Tibial artery (tissue), 4 donors: ENCODE measurements around the gene TAC4.
"Not testable (repeated sequence)": the region's sequence is repeated elsewhere in the genome, so short reads cannot be mapped to it uniquely, and the experiment has no call there.

ENCODE experiments used
- DNase-seq, 2 donors: peaks; one replicate each; pipeline ENCODE4 v3.0.0-alpha.2; 2019
- H3K27ac ChIP-seq, 2 donors: fragments of 200-600 bp; sonication (generic) in 1 of 2; 1 replicate in 1 of 2; 2 replicates in 1 of 2; pipeline ENCODE4 v1.5.1; 2018 to 2019; ENCODE audit warnings: mild to moderate bottlenecking in 1 of 2
- H3K27me3 ChIP-seq, 2 donors: fragments of 200-600 bp; sonication (generic) in 1 of 2; one replicate each; pipeline versions ENCODE4 v1.5.1 to v1.6.0; 2016 to 2019
- H3K36me3 ChIP-seq, 3 donors: fragments of 200-600 bp; sonication (generic) in 2 of 3; one replicate each; pipeline ENCODE4 v1.5.1; 2016 to 2019; ENCODE audit warnings: mild to moderate bottlenecking in 2 of 3
- H3K4me1 ChIP-seq, 4 donors: fragments of 200-600 bp; sonication (generic) in 2 of 4; 1 replicate in 3 of 4; 2 replicates in 1 of 4; pipeline ENCODE4 v1.5.1; 2016 to 2019
- H3K4me3 ChIP-seq, 2 donors: fragments of 200-600 bp; sonication (generic) in 1 of 2; 1 replicate in 1 of 2; 2 replicates in 1 of 2; pipeline ENCODE4 v1.5.1; 2018 to 2019; ENCODE audit warnings: mild to moderate bottlenecking in 2 of 2
- H3K9me3 ChIP-seq, 3 donors: fragments of 200-600 bp; sonication (generic) in 1 of 3; one replicate each; pipeline ENCODE4 v1.5.1; 2016 to 2019
- intact Hi-C: fragments of 100-400 bp; cut with DNase I; formaldehyde crosslinking; loops from one replicate; pipeline ENCODE4 v1.15.0; 2023; ENCODE audit warnings: low total_unique reads
- TF ChIP-seq, protein P1 (sequence below), 2 experiments: fragments of 200-600 bp in 1 of 2; fragments of 450-650 bp in 1 of 2; IDR thresholded peaks; one replicate each; pipeline ENCODE4 v1.5.1; 2017 to 2019; ENCODE audit warnings: antibody characterized with exemption in 2 of 2, mild to moderate bottlenecking in 1 of 2, moderate library complexity in 1 of 2

The TAC4 gene

DNA sequence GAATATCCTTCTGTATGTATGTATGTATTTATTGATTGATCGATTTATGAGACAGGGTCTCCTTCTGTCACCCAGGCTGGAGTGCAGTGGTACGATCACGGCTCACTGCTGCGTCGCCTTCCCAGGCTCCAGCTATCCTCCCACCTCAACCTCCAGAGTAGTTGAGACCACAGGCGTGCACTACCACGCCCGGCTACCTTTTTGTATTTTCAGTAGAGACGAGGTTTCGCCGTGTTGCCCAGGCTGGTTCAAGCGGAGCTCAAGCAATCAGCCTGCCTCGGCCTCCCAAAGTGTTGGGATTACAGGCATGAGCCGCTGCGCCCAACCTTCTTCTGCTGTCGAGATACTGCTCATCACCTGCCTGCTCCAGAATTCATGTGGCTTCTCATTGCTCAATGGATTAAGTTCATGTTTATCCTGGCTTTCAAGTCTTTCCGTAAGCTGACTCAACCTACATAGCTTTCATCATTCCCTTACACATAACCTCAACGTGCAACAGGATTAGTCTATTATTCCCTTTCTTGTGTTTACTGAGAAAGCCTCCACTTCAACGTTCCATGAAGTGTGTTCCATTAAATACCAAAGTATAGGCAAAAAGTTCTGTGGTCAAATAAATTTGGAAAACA is 13.6 kb downstream of the TAC4 start:
- Histone ChIP-seq H3K36me3 (peaks cover 17 to 55% (median 37%) of the 10 kb centered on the region in 3 donors), H3K27ac (peak overlapping the region in 1 of 2 donors; percentile 73), H3K9me3 (no peaks in the 10 kb centered on the region), H3K27me3 (no peaks in the 10 kb centered on the region), H3K4me3 (no peak overlapping the region), H3K4me1 (peaks cover 0 to 56% (median 38%) of the 10 kb centered on the region in 4 donors)
- intact Hi-C loops = no loop called here
- no peak for DNase-seq
- TF ChIP-seq, protein P1, sequence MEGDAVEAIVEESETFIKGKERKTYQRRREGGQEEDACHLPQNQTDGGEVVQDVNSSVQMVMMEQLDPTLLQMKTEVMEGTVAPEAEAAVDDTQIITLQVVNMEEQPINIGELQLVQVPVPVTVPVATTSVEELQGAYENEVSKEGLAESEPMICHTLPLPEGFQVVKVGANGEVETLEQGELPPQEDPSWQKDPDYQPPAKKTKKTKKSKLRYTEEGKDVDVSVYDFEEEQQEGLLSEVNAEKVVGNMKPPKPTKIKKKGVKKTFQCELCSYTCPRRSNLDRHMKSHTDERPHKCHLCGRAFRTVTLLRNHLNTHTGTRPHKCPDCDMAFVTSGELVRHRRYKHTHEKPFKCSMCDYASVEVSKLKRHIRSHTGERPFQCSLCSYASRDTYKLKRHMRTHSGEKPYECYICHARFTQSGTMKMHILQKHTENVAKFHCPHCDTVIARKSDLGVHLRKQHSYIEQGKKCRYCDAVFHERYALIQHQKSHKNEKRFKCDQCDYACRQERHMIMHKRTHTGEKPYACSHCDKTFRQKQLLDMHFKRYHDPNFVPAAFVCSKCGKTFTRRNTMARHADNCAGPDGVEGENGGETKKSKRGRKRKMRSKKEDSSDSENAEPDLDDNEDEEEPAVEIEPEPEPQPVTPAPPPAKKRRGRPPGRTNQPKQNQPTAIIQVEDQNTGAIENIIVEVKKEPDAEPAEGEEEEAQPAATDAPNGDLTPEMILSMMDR (IDR thresholded peaks at IDR 0.05) = no peak

DNA sequence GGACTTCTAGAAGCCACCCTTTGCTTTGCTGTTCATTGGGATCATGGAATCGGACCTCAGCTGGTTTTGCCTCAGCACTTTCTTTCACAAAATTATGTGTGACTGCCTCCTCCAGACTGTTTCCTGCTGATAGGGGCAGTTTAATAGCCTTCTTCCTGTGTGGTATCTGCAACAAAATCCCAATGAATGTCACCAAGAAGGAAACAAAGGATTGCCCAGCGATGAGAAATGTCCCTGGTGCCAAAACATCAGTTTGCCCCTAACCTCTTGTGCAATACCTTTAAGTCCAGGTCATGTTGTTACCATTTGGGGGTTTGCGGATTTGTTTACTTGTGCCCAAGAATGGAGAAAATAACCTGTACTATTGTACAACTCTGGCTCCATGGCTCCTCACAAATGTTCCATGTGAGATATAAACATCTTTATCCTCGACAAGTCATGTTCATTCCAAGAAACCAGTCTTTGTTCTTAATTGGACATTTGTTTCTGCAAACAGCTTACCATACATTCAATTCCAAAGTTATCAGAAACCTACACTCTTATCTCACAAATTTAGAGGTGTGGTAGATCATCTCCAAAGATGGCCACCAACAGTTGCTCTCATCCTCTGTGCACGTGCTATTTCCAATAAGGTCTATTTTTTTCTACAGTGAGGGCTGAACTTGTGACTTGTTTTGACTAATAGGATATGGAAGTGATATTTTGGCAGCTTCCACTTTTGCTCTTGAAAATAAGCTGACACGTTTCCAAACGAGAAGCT is 14.8 kb downstream of the TAC4 start:
- no peaks in the 10 kb centered on the region for H3K27me3 ChIP-seq
- no peak overlapping the region for H3K4me3 ChIP-seq
- TF ChIP-seq, protein P1 (IDR thresholded peaks at IDR 0.05) = no peak
- intact Hi-C loops = no loop called here
- DNase-seq = no peak
- H3K36me3 ChIP-seq = peaks cover 18 to 56% (median 45%) of the 10 kb centered on the region in 3 donors
- H3K4me1 ChIP-seq = peaks cover 0 to 66% (median 43%) of the 10 kb centered on the region in 4 donors
- no peaks in the 10 kb centered on the region for H3K9me3 ChIP-seq
- H3K27ac ChIP-seq = no peak overlapping the region

DNA sequence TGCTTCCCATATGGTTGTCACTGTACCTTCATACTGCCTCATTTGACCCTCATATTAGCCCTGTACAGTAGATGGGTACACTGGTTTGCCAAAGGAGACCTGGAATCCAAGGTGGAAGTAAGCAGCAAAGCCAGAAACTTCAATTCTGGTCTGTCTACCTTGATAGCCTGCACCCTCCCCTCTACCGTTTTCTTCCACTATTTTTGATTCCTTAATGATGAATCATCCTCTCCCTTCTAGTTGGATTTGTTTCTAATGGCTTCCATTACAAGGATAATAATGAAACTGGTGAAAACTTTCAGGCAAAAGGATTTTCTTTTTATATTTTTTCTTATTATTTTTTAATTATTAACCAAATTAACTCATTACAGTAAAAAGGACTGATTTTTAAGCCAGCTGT is 17.3 kb downstream of the TAC4 start:
- H3K4me1 ChIP-seq = peaks cover 0 to 51% (median 27%) of the 10 kb centered on the region in 4 donors
- H3K4me3 ChIP-seq = no peak overlapping the region
- peak overlapping the region in 1 of 2 donors; percentile 35 for H3K27ac ChIP-seq
- H3K36me3 ChIP-seq = peaks cover 42 to 74% (median 69%) of the 10 kb centered on the region in 3 donors
- intact Hi-C loops = no loop called here
- no peaks in the 10 kb centered on the region for H3K9me3 ChIP-seq
- no peaks in the 10 kb centered on the region for H3K27me3 ChIP-seq
- no peak for DNase-seq
- TF ChIP-seq, protein P1 (IDR thresholded peaks at IDR 0.05) = no peak

DNA sequence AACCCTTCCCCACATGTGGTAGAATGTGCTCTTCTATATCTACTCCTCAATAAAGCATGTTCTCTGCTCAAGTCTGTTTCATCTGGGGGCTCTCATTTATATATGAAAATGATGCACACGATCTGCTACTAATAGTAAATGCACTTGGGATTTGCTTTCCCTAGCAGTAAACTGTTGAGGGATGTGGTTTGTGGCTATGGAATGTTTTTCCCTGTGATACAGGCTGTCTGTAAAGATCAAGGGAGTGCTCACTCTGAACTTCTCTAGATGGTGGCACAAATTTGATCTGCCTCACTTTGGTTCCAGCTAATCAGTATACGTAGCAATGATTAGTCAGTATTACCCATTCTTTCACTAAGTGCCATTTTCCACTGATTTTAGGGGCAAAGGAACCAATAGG is 18.8 kb downstream of the TAC4 start:
- Histone ChIP-seq H3K27ac (peak overlapping the region; percentile 34 to 45), H3K36me3 (peaks cover 47 to 82% (median 77%) of the 10 kb centered on the region in 3 donors), H3K4me3 (no peak overlapping the region), H3K4me1 (peaks cover 0 to 40% (median 16%) of the 10 kb centered on the region in 4 donors), H3K9me3 (no peaks in the 10 kb centered on the region), H3K27me3 (no peaks in the 10 kb centered on the region)
- TF ChIP-seq, protein P1 (IDR thresholded peaks at IDR 0.05) = no peak
- intact Hi-C loops = no loop called here
- DNase-seq = no peak

DNA sequence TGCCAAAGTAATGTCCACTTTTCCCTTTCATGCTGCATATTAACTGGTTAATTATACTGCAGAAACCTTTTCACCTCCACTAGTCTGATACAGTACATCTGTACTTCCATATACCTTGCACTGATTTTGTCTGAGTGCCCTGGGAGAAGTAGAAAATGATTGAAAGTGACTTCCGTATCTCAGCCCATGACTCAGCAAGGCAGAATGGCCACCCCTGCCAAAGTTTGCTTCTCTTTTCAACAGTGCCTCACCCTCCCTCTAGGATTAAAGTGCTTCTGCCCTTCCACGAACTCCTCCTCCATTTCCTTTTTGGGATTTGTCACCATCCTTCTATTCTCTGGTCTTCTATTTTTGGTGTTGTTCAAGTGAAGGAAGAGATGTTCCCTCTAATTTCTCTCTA is 19.5 kb downstream of the TAC4 start:
- intact Hi-C loops, DNase-seq, H3K27me3 ChIP-seq, H3K4me3 ChIP-seq, H3K9me3 ChIP-seq: not testable (repeated sequence)
- Histone ChIP-seq H3K4me1 (peaks cover 0 to 40% (median 16%) of the 10 kb centered on the region in 4 donors), H3K36me3 (peaks cover 47 to 82% (median 76%) of the 10 kb centered on the region in 3 donors), H3K27ac (peak overlapping the region in 1 of 2 donors; percentile 54)

DNA sequence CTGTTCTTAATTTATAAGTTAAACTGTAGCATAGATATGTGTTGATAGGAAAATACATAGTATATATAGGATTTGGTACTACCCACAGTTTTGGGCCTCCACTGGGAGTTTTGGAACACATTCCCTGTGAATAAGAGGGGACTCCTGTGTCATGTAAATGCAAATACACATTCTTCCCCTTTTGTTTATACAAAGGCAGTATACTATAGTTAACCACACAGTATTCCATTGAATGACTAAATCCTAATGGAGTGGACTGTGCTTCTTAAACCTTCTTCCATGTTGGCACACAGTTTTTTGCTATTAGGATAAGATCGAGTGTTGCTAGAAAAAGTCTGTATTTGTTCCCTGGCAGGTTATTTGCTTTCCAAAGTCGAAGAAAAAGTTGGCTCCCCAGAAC is 22.2 kb downstream of the TAC4 start:
- Histone ChIP-seq H3K4me1 (peaks cover 0 to 27% (median 15%) of the 10 kb centered on the region in 4 donors), H3K27ac (no peak overlapping the region), H3K36me3 (peaks cover 69 to 90% (median 83%) of the 10 kb centered on the region in 3 donors), H3K4me3 (no peak overlapping the region), H3K27me3 (no peaks in the 10 kb centered on the region), H3K9me3 (no peaks in the 10 kb centered on the region)
- TF ChIP-seq, protein P1 (IDR thresholded peaks at IDR 0.05) = no peak
- no peak for DNase-seq
- intact Hi-C loops = no loop called here
